C4-2B (cell line): ENCODE results near the gene AGPAT4.

Source experiments
- CTCF ChIP-seq: fragments of 450-650 bp; conservative IDR thresholded peaks from 2 replicates; pipeline ENCODE4 v1.5.1; 2017; ENCODE audit warnings: mild to moderate bottlenecking
- ZFX ChIP-seq: fragments of 450-650 bp; IDR thresholded peaks from 2 replicates; pipeline ENCODE4 v1.6.1; 2017

GRCh38 chr6:161223646-161224045 lies 50.2 kb downstream of the AGPAT4 start:
- TF ChIP-seq CTCF: no peak
- no peak for TF ChIP-seq ZFX
